Liver (tissue), 9 donors: ENCODE measurements around the gene COL4A3. TPM values are rescaled to one million over a fixed set of nuclear protein-coding genes. Genes with fewer than 3 reads are reported as not detected.
A peak's percentile ranks its signal among the peaks of the same experiment; 100 is the strongest.

Experiments used
- DNase-seq: peaks from one replicate; pipeline ENCODE4 v3.0.0-alpha.2; 2017; ENCODE audit warnings: low spot score
- H3K27ac ChIP-seq, 2 donors: one replicate each; pipeline ENCODE4 v1.7.0; 2013; ENCODE audit warnings: inconsistent platforms in 2 of 2, low read length in 2 of 2, control low read depth in 1 of 2, low read depth in 1 of 2, mild to moderate bottlenecking in 1 of 2
- H3K27me3 ChIP-seq, 4 donors: one replicate each; pipeline versions ENCODE4 v1.6.1 to v1.7.0; 2013; ENCODE audit warnings: low read length in 3 of 4, inconsistent platforms in 1 of 4, mild to moderate bottlenecking in 1 of 4, moderate library complexity in 1 of 4; ENCODE audit not compliant: control insufficient read depth in 4 of 4, insufficient read depth in 4 of 4
- H3K36me3 ChIP-seq, 4 donors: one replicate each; pipeline versions ENCODE4 v1.6.1 to v1.7.0; 2013; ENCODE audit warnings: low read length in 3 of 4, mild to moderate bottlenecking in 3 of 4, low read depth in 1 of 4, moderate library complexity in 1 of 4; ENCODE audit not compliant: control insufficient read depth in 4 of 4, insufficient read depth in 3 of 4
- H3K4me1 ChIP-seq, 4 donors: one replicate each; pipeline versions ENCODE4 v1.6.1 to v1.7.0; 2013; ENCODE audit warnings: low read length in 3 of 4, mild to moderate bottlenecking in 3 of 4, moderate library complexity in 1 of 4; ENCODE audit not compliant: control insufficient read depth in 4 of 4, insufficient read depth in 4 of 4
- H3K4me3 ChIP-seq, 3 donors: one replicate each; pipeline versions ENCODE4 v1.6.1 to v1.7.0; 2013; ENCODE audit warnings: low read length in 3 of 3, control low read depth in 1 of 3, low read depth in 1 of 3, mild to moderate bottlenecking in 1 of 3
- H3K9ac ChIP-seq, 2 donors: one replicate each; pipeline ENCODE4 v1.7.0; 2013; ENCODE audit warnings: low read length in 2 of 2, mild to moderate bottlenecking in 2 of 2, moderate library complexity in 2 of 2, control low read depth in 1 of 2, low read depth in 1 of 2
- H3K9me3 ChIP-seq, 4 donors: one replicate each; pipeline versions ENCODE4 v1.6.1 to v1.7.0; 2013; ENCODE audit warnings: low read length in 3 of 4; ENCODE audit not compliant: control insufficient read depth in 4 of 4
- EGR1 ChIP-seq, 2 donors: IDR thresholded peaks; 2 replicates each; pipeline ENCODE4 v1.6.1; 2016 to 2018; ENCODE audit warnings: antibody characterized with exemption in 2 of 2, low read depth in 2 of 2
- FOXA1 ChIP-seq: IDR thresholded peaks from 2 replicates; pipeline ENCODE4 v1.6.1; 2016; ENCODE audit warnings: antibody characterized with exemption
- FOXA2 ChIP-seq: IDR thresholded peaks from 2 replicates; pipeline ENCODE4 v1.6.1; 2016; ENCODE audit warnings: antibody characterized with exemption
- GABPA ChIP-seq, 2 donors: IDR thresholded peaks in 1 of 2; conservative IDR thresholded peaks in 1 of 2; 2 replicates each; pipeline ENCODE4 v1.6.1; 2016; ENCODE audit warnings: antibody characterized with exemption in 2 of 2, mild to moderate bottlenecking in 1 of 2, moderate library complexity in 1 of 2
- HNF4A ChIP-seq, 2 donors: conservative IDR thresholded peaks; 2 replicates each; pipeline ENCODE4 v1.6.1; 2016; ENCODE audit warnings: antibody characterized with exemption in 2 of 2, mild to moderate bottlenecking in 2 of 2
- HNF4G ChIP-seq: IDR thresholded peaks from 2 replicates; pipeline ENCODE4 v1.6.1; 2016; ENCODE audit warnings: antibody characterized with exemption
- JUND ChIP-seq, 2 donors: IDR thresholded peaks; 2 replicates each; pipeline ENCODE4 v1.6.1; 2016; ENCODE audit warnings: antibody characterized with exemption in 2 of 2
- NR2F2 ChIP-seq: IDR thresholded peaks from 2 replicates; pipeline ENCODE4 v1.6.1; 2016; ENCODE audit warnings: antibody characterized with exemption
- RAD21 ChIP-seq, 2 donors: IDR thresholded peaks; 2 replicates each; pipeline ENCODE4 v1.6.1; 2016; ENCODE audit warnings: antibody characterized with exemption in 2 of 2, mild to moderate bottlenecking in 2 of 2
- RXRA ChIP-seq, 2 donors: IDR thresholded peaks; 2 replicates each; pipeline ENCODE4 v1.6.1; 2017 to 2018; ENCODE audit warnings: antibody characterized with exemption in 2 of 2, mild to moderate bottlenecking in 1 of 2
- SP1 ChIP-seq: IDR thresholded peaks from 2 replicates; pipeline ENCODE4 v1.6.1; 2018; ENCODE audit warnings: antibody characterized with exemption, mild to moderate bottlenecking
- TAF1 ChIP-seq: conservative IDR thresholded peaks from 2 replicates; pipeline ENCODE4 v1.6.1; 2016; ENCODE audit warnings: antibody characterized with exemption, mild to moderate bottlenecking
- YY1 ChIP-seq: IDR thresholded peaks from 2 replicates; pipeline ENCODE4 v1.6.1; 2016; ENCODE audit warnings: antibody characterized with exemption, mild to moderate bottlenecking
- WGBS: extraction: QIAGEN DNeasy Blood & Tissue Kit; methylation state at CpG from one replicate; pipeline ENCODE4 v1.1.7; 2013; 5-methylcytosine and 5-hydroxymethylcytosine counted together
- polyA plus RNA-seq, 2 donors: library from polyadenylated mRNA; stranded (reverse) in 1 of 2; unstranded in 1 of 2; fragments of 200-250 nt in 1 of 2; fragments of >200 nt in 1 of 2; fragmentation: Nextera tagmentation in 1 of 2; extraction: Ambion mirVana in 1 of 2; gene quantifications; one replicate each; pipeline versions ENCODE4 v1.2.1 to v1.2.3, GENCODE V29; 2013 to 2015
- total RNA-seq, 2 donors: library from RNA; depleted of rRNA; stranded (reverse); fragments of >200 nt; gene quantifications; one replicate each; pipeline ENCODE4 v1.2.3, GENCODE V29; 2014
- TF ChIP-seq, protein P1 (sequence below): fragments of 150-350 bp; IDR thresholded peaks from 2 replicates; pipeline ENCODE4 v1.5.1; 2017; ENCODE audit warnings: improper control_type of control experiment, low read depth, low read length; ENCODE audit not compliant: missing input control
- TF ChIP-seq, protein P2 (sequence below): IDR thresholded peaks from 2 replicates; pipeline ENCODE4 v1.6.1; 2016; ENCODE audit warnings: antibody characterized with exemption
- TF ChIP-seq, protein P3 (sequence below): IDR thresholded peaks from 2 replicates; pipeline ENCODE4 v1.6.1; 2016; ENCODE audit warnings: antibody characterized with exemption
- TF ChIP-seq, protein P4 (sequence below): IDR thresholded peaks from 2 replicates; pipeline ENCODE4 v1.6.1; 2016; ENCODE audit warnings: antibody characterized with exemption, mild to moderate bottlenecking
- TF ChIP-seq, protein P5 (sequence below): IDR thresholded peaks from 2 replicates; pipeline ENCODE4 v1.6.1; 2016; ENCODE audit warnings: antibody characterized with exemption
- donor health status: healthy.
- donor health status: healthy.
- donor health status: healthy.
- donor health status: healthy.
- donor health status: healthy.

Gene COL4A3
- total and polyA plus RNA-seq, 4 donors = 0.05 to 2.3 (median 0.35) TPM

DNA sequence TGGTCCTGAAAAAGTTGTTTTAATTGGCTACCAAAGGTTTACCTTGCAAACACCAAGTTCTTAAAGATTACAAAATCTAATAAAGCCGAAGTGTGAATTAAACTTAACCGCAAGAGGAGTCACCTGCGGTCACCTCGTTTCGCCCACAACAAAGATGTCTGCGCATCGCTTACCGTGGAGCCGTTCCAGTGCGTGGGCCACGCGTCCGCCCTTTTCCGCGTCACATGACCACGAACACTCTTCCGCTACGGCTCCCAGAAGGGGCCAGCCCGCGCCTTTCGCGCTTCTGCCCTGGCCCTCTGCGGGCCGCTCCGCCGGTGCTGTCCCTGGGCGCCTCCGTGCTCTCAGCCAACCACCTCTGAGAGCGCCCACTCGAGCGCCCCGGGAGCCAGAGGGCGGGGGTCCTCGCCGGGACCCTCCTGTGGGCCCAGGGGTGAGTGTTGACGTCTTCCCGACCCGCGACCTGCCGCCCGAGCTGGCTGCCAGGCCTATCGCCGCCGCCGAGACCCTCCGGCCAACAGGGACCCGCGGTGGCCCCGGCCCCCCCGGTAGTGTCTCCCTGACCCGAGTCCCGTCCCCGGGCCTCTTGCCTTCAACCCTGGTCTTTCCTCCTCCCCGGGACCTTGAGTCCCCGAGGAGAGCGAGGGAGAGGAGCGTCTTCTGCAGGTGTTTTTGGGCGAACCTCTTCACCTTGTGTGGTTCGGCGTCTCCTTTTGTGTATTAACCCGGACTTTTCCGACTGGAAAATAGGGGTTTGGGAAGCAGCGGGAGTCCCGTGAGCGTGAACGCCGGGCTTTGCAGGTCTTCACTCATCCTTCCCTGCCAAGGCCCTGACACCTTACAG, 160.8 kb downstream of the COL4A3 start, which contains the start of gene MFF:
Gene MFF, plus strand, starts transcription at position 257 of the 844 bp plus-strand sequence. CDS start 5,415 bp downstream, outside the sequence.
- TF ChIP-seq, protein P1, sequence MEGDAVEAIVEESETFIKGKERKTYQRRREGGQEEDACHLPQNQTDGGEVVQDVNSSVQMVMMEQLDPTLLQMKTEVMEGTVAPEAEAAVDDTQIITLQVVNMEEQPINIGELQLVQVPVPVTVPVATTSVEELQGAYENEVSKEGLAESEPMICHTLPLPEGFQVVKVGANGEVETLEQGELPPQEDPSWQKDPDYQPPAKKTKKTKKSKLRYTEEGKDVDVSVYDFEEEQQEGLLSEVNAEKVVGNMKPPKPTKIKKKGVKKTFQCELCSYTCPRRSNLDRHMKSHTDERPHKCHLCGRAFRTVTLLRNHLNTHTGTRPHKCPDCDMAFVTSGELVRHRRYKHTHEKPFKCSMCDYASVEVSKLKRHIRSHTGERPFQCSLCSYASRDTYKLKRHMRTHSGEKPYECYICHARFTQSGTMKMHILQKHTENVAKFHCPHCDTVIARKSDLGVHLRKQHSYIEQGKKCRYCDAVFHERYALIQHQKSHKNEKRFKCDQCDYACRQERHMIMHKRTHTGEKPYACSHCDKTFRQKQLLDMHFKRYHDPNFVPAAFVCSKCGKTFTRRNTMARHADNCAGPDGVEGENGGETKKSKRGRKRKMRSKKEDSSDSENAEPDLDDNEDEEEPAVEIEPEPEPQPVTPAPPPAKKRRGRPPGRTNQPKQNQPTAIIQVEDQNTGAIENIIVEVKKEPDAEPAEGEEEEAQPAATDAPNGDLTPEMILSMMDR = no peak
- peak; percentile 41 for TF ChIP-seq TAF1
- no peak for TF ChIP-seq NR2F2
- TF ChIP-seq, protein P2, sequence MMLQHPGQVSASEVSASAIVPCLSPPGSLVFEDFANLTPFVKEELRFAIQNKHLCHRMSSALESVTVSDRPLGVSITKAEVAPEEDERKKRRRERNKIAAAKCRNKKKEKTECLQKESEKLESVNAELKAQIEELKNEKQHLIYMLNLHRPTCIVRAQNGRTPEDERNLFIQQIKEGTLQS = peak; percentile 54
- TF ChIP-seq, protein P3, sequence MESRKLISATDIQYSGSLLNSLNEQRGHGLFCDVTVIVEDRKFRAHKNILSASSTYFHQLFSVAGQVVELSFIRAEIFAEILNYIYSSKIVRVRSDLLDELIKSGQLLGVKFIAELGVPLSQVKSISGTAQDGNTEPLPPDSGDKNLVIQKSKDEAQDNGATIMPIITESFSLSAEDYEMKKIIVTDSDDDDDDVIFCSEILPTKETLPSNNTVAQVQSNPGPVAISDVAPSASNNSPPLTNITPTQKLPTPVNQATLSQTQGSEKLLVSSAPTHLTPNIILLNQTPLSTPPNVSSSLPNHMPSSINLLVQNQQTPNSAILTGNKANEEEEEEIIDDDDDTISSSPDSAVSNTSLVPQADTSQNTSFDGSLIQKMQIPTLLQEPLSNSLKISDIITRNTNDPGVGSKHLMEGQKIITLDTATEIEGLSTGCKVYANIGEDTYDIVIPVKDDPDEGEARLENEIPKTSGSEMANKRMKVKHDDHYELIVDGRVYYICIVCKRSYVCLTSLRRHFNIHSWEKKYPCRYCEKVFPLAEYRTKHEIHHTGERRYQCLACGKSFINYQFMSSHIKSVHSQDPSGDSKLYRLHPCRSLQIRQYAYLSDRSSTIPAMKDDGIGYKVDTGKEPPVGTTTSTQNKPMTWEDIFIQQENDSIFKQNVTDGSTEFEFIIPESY = peak; percentile 92
- TF ChIP-seq HNF4A (conservative IDR thresholded peaks at IDR 0.05) = peak in 1 of 2 donors; percentile 17
- TF ChIP-seq, protein P4, sequence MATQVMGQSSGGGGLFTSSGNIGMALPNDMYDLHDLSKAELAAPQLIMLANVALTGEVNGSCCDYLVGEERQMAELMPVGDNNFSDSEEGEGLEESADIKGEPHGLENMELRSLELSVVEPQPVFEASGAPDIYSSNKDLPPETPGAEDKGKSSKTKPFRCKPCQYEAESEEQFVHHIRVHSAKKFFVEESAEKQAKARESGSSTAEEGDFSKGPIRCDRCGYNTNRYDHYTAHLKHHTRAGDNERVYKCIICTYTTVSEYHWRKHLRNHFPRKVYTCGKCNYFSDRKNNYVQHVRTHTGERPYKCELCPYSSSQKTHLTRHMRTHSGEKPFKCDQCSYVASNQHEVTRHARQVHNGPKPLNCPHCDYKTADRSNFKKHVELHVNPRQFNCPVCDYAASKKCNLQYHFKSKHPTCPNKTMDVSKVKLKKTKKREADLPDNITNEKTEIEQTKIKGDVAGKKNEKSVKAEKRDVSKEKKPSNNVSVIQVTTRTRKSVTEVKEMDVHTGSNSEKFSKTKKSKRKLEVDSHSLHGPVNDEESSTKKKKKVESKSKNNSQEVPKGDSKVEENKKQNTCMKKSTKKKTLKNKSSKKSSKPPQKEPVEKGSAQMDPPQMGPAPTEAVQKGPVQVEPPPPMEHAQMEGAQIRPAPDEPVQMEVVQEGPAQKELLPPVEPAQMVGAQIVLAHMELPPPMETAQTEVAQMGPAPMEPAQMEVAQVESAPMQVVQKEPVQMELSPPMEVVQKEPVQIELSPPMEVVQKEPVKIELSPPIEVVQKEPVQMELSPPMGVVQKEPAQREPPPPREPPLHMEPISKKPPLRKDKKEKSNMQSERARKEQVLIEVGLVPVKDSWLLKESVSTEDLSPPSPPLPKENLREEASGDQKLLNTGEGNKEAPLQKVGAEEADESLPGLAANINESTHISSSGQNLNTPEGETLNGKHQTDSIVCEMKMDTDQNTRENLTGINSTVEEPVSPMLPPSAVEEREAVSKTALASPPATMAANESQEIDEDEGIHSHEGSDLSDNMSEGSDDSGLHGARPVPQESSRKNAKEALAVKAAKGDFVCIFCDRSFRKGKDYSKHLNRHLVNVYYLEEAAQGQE = peak; percentile 71
- no peak for TF ChIP-seq FOXA2
- TF ChIP-seq GABPA (IDR thresholded peaks at IDR 0.05 in 1 of 2, conservative IDR thresholded peaks at IDR 0.05 in 1 of 2) = peak; percentile 25 to 86
- peak; percentile 66 to 84 for TF ChIP-seq RXRA (IDR thresholded peaks at IDR 0.05)
- no peak for TF ChIP-seq RAD21 (IDR thresholded peaks at IDR 0.05)
- peak; percentile 83 to 94 for TF ChIP-seq EGR1 (IDR thresholded peaks at IDR 0.05; ENCODE audit: low read depth in 2 of 2)
- peak; percentile 40 for TF ChIP-seq FOXA1
- peak; percentile 100 for TF ChIP-seq YY1
- TF ChIP-seq SP1 = peak; percentile 55
- peak in 1 of 2 donors; percentile 7 for TF ChIP-seq JUND (IDR thresholded peaks at IDR 0.05)
- TF ChIP-seq, protein P5, sequence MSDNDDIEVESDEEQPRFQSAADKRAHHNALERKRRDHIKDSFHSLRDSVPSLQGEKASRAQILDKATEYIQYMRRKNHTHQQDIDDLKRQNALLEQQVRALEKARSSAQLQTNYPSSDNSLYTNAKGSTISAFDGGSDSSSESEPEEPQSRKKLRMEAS = peak; percentile 98
- TF ChIP-seq HNF4G = no peak
- no peaks in the 10 kb centered on the region for H3K27me3 ChIP-seq
- DNase-seq = peak; percentile 89
- peaks cover 6 to 21% (median 13%) of the 10 kb centered on the region in 4 donors for H3K4me1 ChIP-seq
- peak within 1 kb of the TSS; percentile 44 to 87 for H3K9ac ChIP-seq
- 5% methylated on average over 67 of the region's 67 CpGs for WGBS
- H3K9me3 ChIP-seq = peaks cover 0 to 1% (median 0%) of the 10 kb centered on the region in 4 donors
- peak within 1 kb of the TSS; percentile 93 to 97 (median 95) for H3K4me3 ChIP-seq
- peak within 1 kb of the TSS; percentile 88 to 95 for H3K27ac ChIP-seq
- peaks cover 0 to 2% (median under 1%) of the 10 kb centered on the region in 4 donors for H3K36me3 ChIP-seq
